ENCODE measurements around the gene ADAMTSL5. TPM values are rescaled to one million over a fixed set of nuclear protein-coding genes. Genes with fewer than 3 reads are reported as not detected.
"Not testable (repeated sequence)": the region's sequence is repeated elsewhere in the genome, so short reads cannot be mapped to it uniquely, and the experiment has no call there.

Gene ADAMTSL5
- polyA plus RNA-seq, 2 donors = 10.9 to 13.0 TPM

GRCh38 chr19:1499231-1499630, 13.6 kb downstream of the ADAMTSL5 start:
- H3K36me3 ChIP-seq (ENCODE audit: control insufficient read depth in 2 of 2, insufficient read depth in 2 of 2, low read length in 1 of 2); H3K27me3 ChIP-seq (ENCODE audit: control insufficient read depth in 1 of 2, insufficient read depth in 2 of 2, low read length in 2 of 2); H3K9me3 ChIP-seq (ENCODE audit: control insufficient read depth in 2 of 2, insufficient read depth in 1 of 2, low read depth in 1 of 2, low read length in 1 of 2); H3K27ac ChIP-seq (ENCODE audit: low read depth in 2 of 2, low read length in 1 of 2); H3K4me3 ChIP-seq (ENCODE audit: low read depth in 1 of 2, low read length in 2 of 2): not testable (repeated sequence)
- H3K4me1 ChIP-seq (ENCODE audit: control insufficient read depth in 2 of 2, insufficient read depth in 2 of 2, low read length in 1 of 2) = peaks cover 8 to 19% of the 10 kb centered on the region in 2 donors
- WGBS, 2 donors = 84 to 91% methylated on average over 10 to 34 of the region's 34 CpGs

- Histone ChIP-seq H3K9me3 (ENCODE audit: control insufficient read depth in 2 of 2, insufficient read depth in 1 of 2, low read depth in 1 of 2, low read length in 1 of 2) (no peaks in the 10 kb centered on the region), H3K27me3 (ENCODE audit: control insufficient read depth in 1 of 2, insufficient read depth in 2 of 2, low read length in 2 of 2) (peaks cover 0 to 1% of the 10 kb centered on the region in 2 donors), H3K36me3 (ENCODE audit: control insufficient read depth in 2 of 2, insufficient read depth in 2 of 2, low read length in 1 of 2) (no peaks in the 10 kb centered on the region), H3K4me1 (ENCODE audit: control insufficient read depth in 2 of 2, insufficient read depth in 2 of 2, low read length in 1 of 2) (peaks cover 2 to 9% of the 10 kb centered on the region in 2 donors), H3K27ac (ENCODE audit: low read depth in 2 of 2, low read length in 1 of 2) (no peak overlapping the region), H3K4me3 (ENCODE audit: low read depth in 1 of 2, low read length in 2 of 2) (no peak overlapping the region)
- 86 to 87% methylated on average over 25 of the region's 25 CpGs for WGBS, 2 donors
Measured at GRCh38 chr19:1497578-1498235, 15.1 kb downstream of the ADAMTSL5 start.

- Histone ChIP-seq H3K27me3 (ENCODE audit: control insufficient read depth in 1 of 2, insufficient read depth in 2 of 2, low read length in 2 of 2) (no peaks in the 10 kb centered on the region), H3K27ac (ENCODE audit: low read depth in 2 of 2, low read length in 1 of 2) (no peak overlapping the region), H3K4me3 (ENCODE audit: low read depth in 1 of 2, low read length in 2 of 2) (peak overlapping the region in 1 of 2 donors; percentile 5), H3K9me3 (ENCODE audit: control insufficient read depth in 2 of 2, insufficient read depth in 1 of 2, low read depth in 1 of 2, low read length in 1 of 2) (no peaks in the 10 kb centered on the region), H3K4me1 (ENCODE audit: control insufficient read depth in 2 of 2, insufficient read depth in 2 of 2, low read length in 1 of 2) (peaks cover 2 to 9% of the 10 kb centered on the region in 2 donors), H3K36me3 (ENCODE audit: control insufficient read depth in 2 of 2, insufficient read depth in 2 of 2, low read length in 1 of 2) (no peaks in the 10 kb centered on the region)
- WGBS, 2 donors = 57 to 68% methylated on average over 39 of the region's 39 CpGs
Measured at GRCh38 chr19:1496714-1497577, 15.9 kb downstream of the ADAMTSL5 start.

GRCh38 chr19:1495799-1496713, 16.8 kb downstream of the ADAMTSL5 start:
- Histone ChIP-seq H3K9me3 (ENCODE audit: control insufficient read depth in 2 of 2, insufficient read depth in 1 of 2, low read depth in 1 of 2, low read length in 1 of 2) (no peaks in the 10 kb centered on the region), H3K4me3 (ENCODE audit: low read depth in 1 of 2, low read length in 2 of 2) (peak overlapping the region in 1 of 2 donors; percentile 5), H3K36me3 (ENCODE audit: control insufficient read depth in 2 of 2, insufficient read depth in 2 of 2, low read length in 1 of 2) (no peaks in the 10 kb centered on the region), H3K27me3 (ENCODE audit: control insufficient read depth in 1 of 2, insufficient read depth in 2 of 2, low read length in 2 of 2) (no peaks in the 10 kb centered on the region), H3K27ac (ENCODE audit: low read depth in 2 of 2, low read length in 1 of 2) (no peak overlapping the region), H3K4me1 (ENCODE audit: control insufficient read depth in 2 of 2, insufficient read depth in 2 of 2, low read length in 1 of 2) (peaks cover 2 to 9% of the 10 kb centered on the region in 2 donors)
- WGBS, 2 donors = 49 to 57% methylated on average over 40 of the region's 40 CpGs

- Histone ChIP-seq H3K4me3 (ENCODE audit: low read depth in 1 of 2, low read length in 2 of 2) (no peak overlapping the region), H3K9me3 (ENCODE audit: control insufficient read depth in 2 of 2, insufficient read depth in 1 of 2, low read depth in 1 of 2, low read length in 1 of 2) (no peaks in the 10 kb centered on the region), H3K27me3 (ENCODE audit: control insufficient read depth in 1 of 2, insufficient read depth in 2 of 2, low read length in 2 of 2) (no peaks in the 10 kb centered on the region), H3K27ac (ENCODE audit: low read depth in 2 of 2, low read length in 1 of 2) (no peak overlapping the region), H3K4me1 (ENCODE audit: control insufficient read depth in 2 of 2, insufficient read depth in 2 of 2, low read length in 1 of 2) (peaks cover 2 to 9% of the 10 kb centered on the region in 2 donors), H3K36me3 (ENCODE audit: control insufficient read depth in 2 of 2, insufficient read depth in 2 of 2, low read length in 1 of 2) (no peaks in the 10 kb centered on the region)
- 85 to 89% methylated on average over 37 of the region's 37 CpGs for WGBS, 2 donors
Measured at GRCh38 chr19:1495051-1495798, 17.6 kb downstream of the ADAMTSL5 start.

GRCh38 chr19:1494115-1494815, 18.6 kb downstream of the ADAMTSL5 start:
- no peaks in the 10 kb centered on the region for H3K27me3 ChIP-seq (ENCODE audit: control insufficient read depth in 1 of 2, insufficient read depth in 2 of 2, low read length in 2 of 2)
- no peaks in the 10 kb centered on the region for H3K9me3 ChIP-seq (ENCODE audit: control insufficient read depth in 2 of 2, insufficient read depth in 1 of 2, low read depth in 1 of 2, low read length in 1 of 2)
- no peak overlapping the region for H3K4me3 ChIP-seq (ENCODE audit: low read depth in 1 of 2, low read length in 2 of 2)
- H3K4me1 ChIP-seq (ENCODE audit: control insufficient read depth in 2 of 2, insufficient read depth in 2 of 2, low read length in 1 of 2) = peaks cover 2 to 14% of the 10 kb centered on the region in 2 donors
- no peaks in the 10 kb centered on the region for H3K36me3 ChIP-seq (ENCODE audit: control insufficient read depth in 2 of 2, insufficient read depth in 2 of 2, low read length in 1 of 2)
- H3K27ac ChIP-seq (ENCODE audit: low read depth in 2 of 2, low read length in 1 of 2) = no peak overlapping the region
- 63 to 67% methylated on average over 15 of the region's 15 CpGs for WGBS, 2 donors

- H3K9me3 ChIP-seq (ENCODE audit: control insufficient read depth in 2 of 2, insufficient read depth in 1 of 2, low read depth in 1 of 2, low read length in 1 of 2) = no peaks in the 10 kb centered on the region
- H3K4me1 ChIP-seq (ENCODE audit: control insufficient read depth in 2 of 2, insufficient read depth in 2 of 2, low read length in 1 of 2) = peaks cover 2 to 14% of the 10 kb centered on the region in 2 donors
- 63 to 72% methylated on average over 10 of the region's 10 CpGs for WGBS, 2 donors
- H3K27ac ChIP-seq (ENCODE audit: low read depth in 2 of 2, low read length in 1 of 2) = no peak overlapping the region
- H3K36me3 ChIP-seq (ENCODE audit: control insufficient read depth in 2 of 2, insufficient read depth in 2 of 2, low read length in 1 of 2) = no peaks in the 10 kb centered on the region
- no peak overlapping the region for H3K4me3 ChIP-seq (ENCODE audit: low read depth in 1 of 2, low read length in 2 of 2)
- H3K27me3 ChIP-seq (ENCODE audit: control insufficient read depth in 1 of 2, insufficient read depth in 2 of 2, low read length in 2 of 2) = no peaks in the 10 kb centered on the region
Measured at GRCh38 chr19:1492474-1493006, 20.3 kb downstream of the ADAMTSL5 start.

GRCh38 chr19:1491849-1492170, 21.0 kb downstream of the ADAMTSL5 start:
- WGBS, 2 donors = 41 to 44% methylated on average over 12 of the region's 12 CpGs
- H3K27me3 ChIP-seq (ENCODE audit: control insufficient read depth in 1 of 2, insufficient read depth in 2 of 2, low read length in 2 of 2) = no peaks in the 10 kb centered on the region

More at GRCh38 chr19:1491849-1492170, 21.0 kb downstream of the ADAMTSL5 start:
- H3K4me3 ChIP-seq (ENCODE audit: low read depth in 1 of 2, low read length in 2 of 2) = peak overlapping the region in 1 of 2 donors; percentile 49
- no peaks in the 10 kb centered on the region for H3K36me3 ChIP-seq (ENCODE audit: control insufficient read depth in 2 of 2, insufficient read depth in 2 of 2, low read length in 1 of 2)
- H3K4me1 ChIP-seq (ENCODE audit: control insufficient read depth in 2 of 2, insufficient read depth in 2 of 2, low read length in 1 of 2) = peaks cover 2 to 14% of the 10 kb centered on the region in 2 donors
- no peak overlapping the region for H3K27ac ChIP-seq (ENCODE audit: low read depth in 2 of 2, low read length in 1 of 2)
- no peaks in the 10 kb centered on the region for H3K9me3 ChIP-seq (ENCODE audit: control insufficient read depth in 2 of 2, insufficient read depth in 1 of 2, low read depth in 1 of 2, low read length in 1 of 2)

All from esophagus (tissue), 2 donors.